ENCODE results near the gene UBE2Z. TPM values are rescaled to one million over a fixed set of nuclear protein-coding genes. Genes with fewer than 3 reads are reported as not detected.

Gene UBE2Z
- total and polyA plus RNA-seq, 9 of the 15 experiments (the other 6 are each of a cell fraction or from before 2014, with no cell fraction given) = 11.8 to 89.0 (median 38.2) TPM

GRCh38 chr17:48908853-48909394 is 717 bp downstream of the UBE2Z start (continued):
- TF ChIP-seq HINFP (tag; conservative IDR thresholded peaks at IDR 0.05; ENCODE audit: low read depth) (no peak), DIDO1 (tag; IDR thresholded peaks at IDR 0.05; ENCODE audit: low read depth) (no peak), FOS (IDR thresholded peaks at IDR 0.05; ENCODE audit: extremely low read depth, insufficient read length) (no peak), NRF1 (conservative IDR thresholded peaks at IDR 0.05 in 1 of 2, IDR thresholded peaks at IDR 0.05 in 1 of 2) (no peak), E2F6 (IDR thresholded peaks at IDR 0.05; ENCODE audit: borderline replicate concordance in 1 of 2, extremely low read depth in 1 of 2, insufficient read depth in 1 of 2, insufficient read length in 1 of 2, low read depth in 1 of 2, low read length in 1 of 2, poor library complexity in 1 of 2, severe bottlenecking in 1 of 2) (peak in 1 of 2 experiments; percentile 9), NFXL1 (CRISPR knock-in tag; IDR thresholded peaks at IDR 0.05) (no peak), SMAD4 (CRISPR knock-in tag; conservative IDR thresholded peaks at IDR 0.05) (no peak), BCLAF1 (IDR thresholded peaks at IDR 0.05; ENCODE audit: borderline replicate concordance in 1 of 2, control insufficient read depth in 1 of 2, low read depth in 2 of 2, low read length in 1 of 2) (no peak), ZBTB34 (CRISPR knock-in tag; IDR thresholded peaks at IDR 0.05) (no peak), SMAD1 (IDR thresholded peaks at IDR 0.05; ENCODE audit: low read depth, low read length, partially characterized antibody) (no peak), ARID4B (CRISPR knock-in tag; IDR thresholded peaks at IDR 0.05) (no peak), C11orf30 (IDR thresholded peaks at IDR 0.05; ENCODE audit: low read depth) (no peak), KLF6 (CRISPR knock-in tag; IDR thresholded peaks at IDR 0.05; ENCODE audit: borderline replicate concordance) (no peak)
